GM21360 (cell line): ENCODE data around the gene SORL1-AS1.

Experiments
- ATAC-seq: cut with Tn5 transposase; IDR thresholded peaks from one replicate; pipeline ENCODE4 v1.9.1; 2021; ENCODE audit warnings: mild to moderate bottlenecking, moderate library complexity; ENCODE audit not compliant: unreplicated experiment

Gene SORL1-AS1

DNA sequence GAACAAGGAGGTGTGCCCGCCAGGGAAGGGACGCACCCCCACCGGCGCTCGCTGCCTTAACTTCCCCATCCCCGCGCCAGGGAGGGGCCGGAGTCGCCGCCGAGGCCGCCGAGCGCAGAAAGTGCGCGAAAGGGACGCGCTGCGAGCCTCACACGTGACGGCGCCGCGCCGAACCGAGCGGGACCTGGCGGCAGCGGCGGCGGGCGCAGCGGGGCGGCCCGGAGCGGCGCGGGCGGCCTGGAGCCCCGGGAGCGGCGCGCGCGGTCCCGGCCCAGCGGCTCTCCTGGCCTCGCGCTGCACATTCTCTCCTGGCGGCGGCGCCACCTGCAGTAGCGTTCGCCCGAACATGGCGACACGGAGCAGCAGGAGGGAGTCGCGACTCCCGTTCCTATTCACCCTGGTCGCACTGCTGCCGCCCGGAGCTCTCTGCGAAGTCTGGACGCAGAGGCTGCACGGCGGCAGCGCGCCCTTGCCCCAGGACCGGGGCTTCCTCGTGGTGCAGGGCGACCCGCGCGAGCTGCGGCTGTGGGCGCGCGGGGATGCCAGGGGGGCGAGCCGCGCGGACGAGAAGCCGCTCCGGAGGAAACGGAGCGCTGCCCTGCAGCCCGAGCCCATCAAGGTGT lies 670 bp downstream of the SORL1-AS1 start, which contains the start of gene SORL1:
SORL1 (plus strand) TSS at position 329 of the 623 bp plus-strand sequence; CDS start at position 347, 18 bp downstream.
- ATAC-seq = peak; percentile 52

DNA sequence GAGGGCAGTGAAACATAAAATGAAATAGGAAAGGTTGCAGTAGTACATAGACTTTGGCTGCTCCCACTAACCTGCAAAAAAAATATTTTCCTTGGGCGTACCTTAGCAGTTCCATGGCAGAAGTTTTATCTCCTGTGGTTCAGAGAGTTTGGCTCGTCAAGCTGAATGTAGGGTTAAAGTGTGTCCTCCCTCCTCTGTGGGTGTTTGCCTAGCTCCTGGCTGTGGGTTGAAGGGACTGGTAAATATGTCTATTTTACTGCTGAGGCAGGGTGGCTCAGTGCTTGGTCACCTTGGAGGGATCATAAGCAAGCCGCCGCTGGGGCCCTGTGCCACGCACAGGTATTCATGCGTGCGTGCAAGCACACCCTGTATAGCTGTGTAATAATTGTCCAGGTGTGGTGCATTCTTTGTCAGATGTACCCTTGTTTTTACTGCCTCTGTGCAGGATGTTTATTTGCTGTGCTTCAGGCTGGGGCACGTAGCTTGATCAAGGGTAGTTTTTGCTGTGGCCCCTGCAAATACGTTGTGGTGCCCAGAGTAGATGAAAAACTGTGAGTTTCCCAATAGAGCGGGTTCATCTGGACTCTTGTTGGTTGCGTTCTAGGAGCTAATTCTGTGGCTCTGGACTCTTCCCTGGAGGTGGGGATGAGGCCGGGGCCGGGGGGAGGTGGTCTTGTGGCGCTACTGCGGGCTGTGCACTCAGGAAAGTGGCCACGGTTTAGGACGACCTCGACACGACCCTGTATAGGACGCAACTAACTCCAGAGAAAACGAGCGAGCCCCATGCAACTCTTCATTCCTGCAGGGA lies 1.4 kb downstream of the SORL1-AS1 start:
- no peak for ATAC-seq

DNA sequence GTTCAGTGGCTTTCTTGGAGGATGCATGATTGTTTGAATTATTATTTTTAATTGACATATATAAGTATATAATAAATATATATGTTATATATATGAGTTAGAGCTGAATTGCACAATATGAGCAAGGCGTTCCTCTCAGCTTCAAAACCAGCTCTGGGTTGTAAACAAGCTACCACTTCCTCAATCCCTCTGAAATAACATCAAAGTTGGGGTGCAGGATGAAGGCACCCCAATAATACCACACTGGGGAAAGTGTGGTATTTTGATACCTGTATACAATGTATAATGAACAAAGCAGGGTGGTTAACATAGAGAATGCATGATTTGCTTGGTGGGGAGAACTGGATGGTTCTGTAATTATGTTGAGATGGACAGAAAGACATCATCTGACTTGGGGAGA lies 2.4 kb downstream of the SORL1-AS1 start:
- ATAC-seq = no peak

DNA sequence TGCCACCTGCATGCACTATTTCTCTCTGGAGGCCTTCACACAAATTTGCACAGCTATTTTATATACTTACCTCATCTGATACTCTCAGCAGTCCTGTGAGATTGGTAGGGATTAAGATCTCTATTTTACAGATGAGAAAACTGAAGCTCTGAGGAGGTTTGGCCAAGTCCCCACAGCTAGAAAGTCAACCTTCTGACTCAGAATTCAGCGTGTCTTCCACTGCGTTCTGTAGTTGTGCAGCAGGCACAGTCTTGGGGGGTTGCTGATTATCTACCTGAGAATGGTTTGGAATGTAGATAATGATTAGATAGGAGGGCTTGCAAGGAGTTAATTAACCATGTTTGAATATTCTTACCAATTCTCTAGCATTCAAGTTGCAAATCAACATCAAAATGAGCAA lies 3.1 kb downstream of the SORL1-AS1 start:
- no peak for ATAC-seq

DNA sequence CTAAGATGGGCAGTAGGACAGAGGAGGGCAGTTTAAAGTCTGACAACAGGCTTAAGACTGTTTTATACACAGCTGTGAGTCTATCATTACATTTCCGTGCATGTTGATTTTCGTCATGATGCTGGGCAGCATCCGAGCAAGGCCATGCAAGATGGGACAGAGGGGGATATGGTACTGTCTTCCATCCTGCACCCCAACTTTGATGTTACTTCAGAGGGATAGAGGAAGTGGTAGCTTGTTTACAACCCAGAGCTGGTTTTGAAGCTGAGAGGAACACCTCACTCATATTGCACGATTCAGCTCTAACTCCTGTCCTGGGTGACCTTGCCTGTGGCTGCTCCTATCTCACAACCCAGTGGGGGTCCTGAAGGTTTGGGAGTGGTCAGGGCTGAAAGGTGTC lies 3.6 kb downstream of the SORL1-AS1 start:
- no peak for ATAC-seq

DNA sequence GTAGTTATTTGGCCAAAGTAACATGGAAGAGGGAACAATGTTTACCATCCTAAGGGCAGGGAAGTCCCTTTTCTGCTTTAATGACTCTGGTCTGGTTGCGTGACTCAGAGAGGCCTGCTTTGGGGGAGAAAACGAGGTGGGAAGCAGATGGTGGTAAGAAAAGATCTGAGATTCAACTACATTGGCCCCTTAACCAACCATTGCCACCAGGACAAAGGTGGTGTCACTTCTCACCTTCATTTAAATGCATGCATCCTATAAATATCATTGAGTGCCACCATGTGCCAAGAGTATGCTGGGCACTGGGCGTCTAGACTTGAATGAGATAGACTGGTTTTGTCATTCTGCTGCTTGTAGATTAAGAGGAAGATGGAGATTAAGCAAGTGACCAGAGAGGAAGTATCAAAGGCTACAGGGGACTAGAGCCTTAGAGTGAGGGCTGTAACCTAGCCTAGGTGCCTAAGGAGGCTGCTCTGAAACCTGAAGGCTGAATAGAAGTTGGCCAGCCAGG lies 4.3 kb downstream of the SORL1-AS1 start:
- ATAC-seq = no peak

DNA sequence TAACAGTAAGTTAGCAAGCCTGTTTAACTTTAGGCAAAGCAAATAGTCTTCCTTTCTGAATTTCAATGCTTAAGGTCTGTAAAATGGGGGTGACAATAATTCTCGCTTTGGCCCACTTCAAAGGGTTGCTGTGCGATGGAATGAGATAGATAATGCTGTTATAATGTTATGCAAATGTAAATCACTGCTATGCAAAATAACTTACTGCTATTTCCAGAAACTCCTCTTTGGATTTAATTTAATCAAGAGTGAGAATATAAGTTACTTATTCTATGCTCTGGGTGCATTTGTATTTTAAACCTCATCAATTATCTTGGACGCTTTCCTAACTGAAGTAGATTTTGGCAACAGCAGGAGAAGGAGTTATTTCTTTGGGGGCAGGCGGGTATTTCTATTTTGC lies 4.8 kb downstream of the SORL1-AS1 start:
- no peak for ATAC-seq

DNA sequence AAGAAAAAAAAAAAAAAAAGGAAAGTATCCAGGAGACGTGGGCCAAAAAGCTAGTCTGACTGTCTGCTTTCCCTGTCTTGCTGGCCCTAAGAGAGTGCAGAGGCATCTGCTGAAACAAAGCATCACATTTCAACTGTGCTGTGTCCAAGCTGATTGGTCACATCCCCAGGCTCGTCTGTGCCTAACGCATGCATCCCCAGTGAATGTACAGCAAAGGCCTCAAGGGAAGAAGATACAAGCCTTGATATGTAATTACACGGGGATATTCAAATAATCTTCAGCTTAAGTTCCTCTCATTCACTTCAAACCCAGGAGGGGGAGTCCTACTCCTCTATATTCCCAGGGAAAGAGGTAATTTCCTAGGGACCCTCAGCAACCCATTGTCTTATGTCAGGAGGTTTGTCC lies 6.0 kb downstream of the SORL1-AS1 start:
- no peak for ATAC-seq

DNA sequence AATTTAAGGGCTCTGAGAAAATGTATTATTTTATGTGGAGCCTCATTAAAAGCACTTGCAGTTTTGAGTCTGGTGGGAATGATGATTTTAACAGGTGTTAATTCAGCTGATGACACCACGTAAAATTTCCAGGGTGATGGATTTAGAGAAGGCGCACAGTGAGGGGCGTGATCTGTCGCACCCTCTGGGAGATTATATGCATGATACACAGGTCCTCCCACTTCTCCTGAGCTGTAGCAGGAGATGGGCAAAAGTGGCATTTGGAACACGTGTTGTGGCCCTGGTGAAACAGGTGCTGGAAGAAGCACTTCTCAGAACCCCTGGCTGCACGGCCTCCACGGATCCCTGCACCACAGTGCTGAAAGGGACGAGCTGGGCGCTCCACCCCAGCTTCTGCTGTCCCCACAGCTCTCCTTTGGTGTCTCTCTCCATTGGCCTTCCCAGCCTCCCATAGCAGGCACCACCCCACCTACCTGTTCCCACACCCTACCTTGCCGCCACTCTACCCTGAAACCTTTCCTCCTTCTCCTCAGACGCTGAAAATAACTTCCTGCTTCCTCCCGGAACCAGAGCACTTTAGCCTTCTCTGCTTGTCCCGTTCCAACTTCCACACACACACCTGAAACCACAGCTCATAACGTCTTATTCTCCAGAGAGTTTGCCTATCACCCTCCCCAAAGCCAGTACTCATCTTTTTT lies 7.5 kb downstream of the SORL1-AS1 start:
- ATAC-seq = no peak

DNA sequence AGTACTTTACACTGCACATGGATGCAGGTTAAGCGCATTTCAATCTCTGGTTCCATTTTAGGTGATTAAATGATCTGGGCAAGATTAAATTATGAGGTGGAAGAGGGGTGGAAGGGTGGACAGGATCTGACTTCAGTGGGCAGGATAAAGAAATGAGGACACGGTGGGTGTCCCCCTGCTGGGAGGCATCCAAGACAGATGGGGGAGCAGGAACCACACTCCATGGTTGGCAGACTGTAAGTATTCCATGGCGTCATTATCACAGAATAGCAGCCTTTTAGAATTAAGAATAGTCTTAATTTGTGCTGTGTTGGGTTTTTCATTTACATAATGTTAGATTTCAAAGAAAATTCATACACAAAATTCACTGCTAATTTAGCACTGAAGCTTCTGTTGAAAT lies 8.2 kb downstream of the SORL1-AS1 start:
- ATAC-seq = no peak

DNA sequence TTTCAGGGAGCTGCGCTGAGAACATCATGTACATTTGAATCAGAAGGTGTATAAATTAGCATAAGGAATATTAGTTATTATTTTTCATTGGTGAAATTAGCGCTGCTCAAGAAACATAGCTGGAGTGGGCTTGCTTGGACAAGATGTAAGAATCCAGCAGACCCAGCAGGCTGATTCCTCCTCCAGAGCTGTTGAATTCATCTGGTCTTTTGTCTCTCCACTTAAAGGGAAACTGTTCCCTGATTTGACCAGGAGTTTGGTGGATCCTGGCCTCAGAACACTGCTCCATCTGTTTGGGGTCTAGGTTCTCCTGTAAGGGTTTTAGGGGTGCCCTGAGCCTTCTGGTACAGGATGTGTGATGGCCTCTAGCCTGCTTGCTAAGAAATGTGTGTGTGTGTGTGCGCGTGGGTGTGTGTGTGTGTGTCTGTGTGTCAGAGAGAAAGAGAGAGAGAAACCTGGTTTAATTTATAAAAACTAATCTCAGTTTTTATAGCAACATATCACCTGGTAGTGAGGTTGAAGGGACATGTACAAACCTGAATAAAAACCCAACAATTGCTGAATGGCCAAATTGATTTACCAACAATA lies 9.0 kb downstream of the SORL1-AS1 start:
- ATAC-seq = no peak

DNA sequence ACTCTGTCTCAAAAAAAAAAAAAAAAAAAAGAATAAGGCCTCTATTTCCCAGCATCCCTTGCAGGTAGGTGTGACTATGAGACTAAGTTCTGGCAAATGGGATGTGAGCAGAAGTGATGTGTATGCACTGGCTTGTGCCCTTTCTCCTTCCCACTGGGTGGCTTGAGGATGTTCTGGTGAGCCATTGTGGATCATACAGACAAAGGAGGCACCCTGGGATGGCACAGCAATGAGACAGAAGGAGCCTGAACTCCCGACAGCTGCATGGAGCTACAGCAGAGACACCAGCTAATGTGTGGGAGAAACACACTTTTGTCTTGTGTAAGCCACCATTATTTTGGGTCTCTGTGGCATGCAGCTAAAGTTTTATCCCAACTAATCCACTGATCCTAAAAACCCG lies 11.2 kb downstream of the SORL1-AS1 start:
- no peak for ATAC-seq

DNA sequence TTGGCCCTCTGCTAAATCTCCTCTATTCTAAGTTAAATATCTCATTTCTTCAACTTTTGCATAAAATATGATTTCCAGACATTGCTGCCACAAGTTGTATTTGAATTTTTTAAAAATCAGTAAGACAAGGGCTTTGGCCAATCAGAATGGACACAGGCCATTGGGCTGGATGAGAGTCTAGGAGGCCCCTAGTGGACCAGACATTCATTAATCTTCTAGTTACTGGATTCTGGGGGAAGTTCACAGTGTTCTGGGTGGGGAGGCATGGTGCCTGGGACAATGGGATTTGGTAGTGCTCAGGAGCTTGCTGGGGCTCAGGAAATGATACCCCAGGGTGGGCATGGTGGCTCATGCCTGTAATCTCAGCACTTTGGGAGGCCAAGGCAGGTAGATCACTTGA lies 13.0 kb downstream of the SORL1-AS1 start:
- no peak for ATAC-seq

DNA sequence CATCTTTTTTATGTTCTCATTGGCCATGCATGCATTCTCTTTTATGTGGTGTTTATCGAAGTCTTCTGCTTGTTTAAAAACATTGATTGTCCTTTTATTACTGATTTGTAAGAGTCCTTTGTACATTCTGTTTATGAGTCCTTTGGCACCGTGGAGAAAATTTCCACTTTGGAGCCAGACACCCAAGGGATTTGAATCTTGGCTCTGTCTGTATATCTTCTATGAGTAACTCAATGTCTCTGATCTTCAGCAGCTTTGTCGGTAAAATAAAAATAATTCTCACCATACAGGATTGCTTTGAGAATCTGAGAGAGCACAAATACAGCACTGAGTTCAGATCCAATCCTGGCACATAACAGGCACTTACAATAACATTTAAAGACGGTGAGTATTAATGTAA lies 13.4 kb downstream of the SORL1-AS1 start:
- ATAC-seq = no peak

DNA sequence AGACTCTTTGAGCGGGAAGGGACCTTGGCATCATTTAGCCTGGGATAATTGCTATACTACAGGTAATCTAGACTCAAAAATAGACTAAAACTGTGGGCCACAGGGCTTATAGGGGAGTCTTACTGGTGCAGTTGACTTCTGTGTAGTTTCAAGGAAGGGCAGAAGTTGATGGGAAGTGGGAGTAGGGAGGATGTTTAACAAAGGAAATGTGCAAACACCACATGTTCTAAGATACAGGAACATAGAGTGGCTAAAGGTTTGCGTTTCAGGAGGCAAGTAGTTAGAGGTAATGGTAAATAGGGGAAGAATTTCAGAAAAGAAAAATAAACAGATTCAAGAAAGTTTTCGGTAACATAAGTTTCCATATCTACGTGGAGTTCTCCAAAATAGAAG lies 15.1 kb downstream of the SORL1-AS1 start:
- no peak for ATAC-seq

DNA sequence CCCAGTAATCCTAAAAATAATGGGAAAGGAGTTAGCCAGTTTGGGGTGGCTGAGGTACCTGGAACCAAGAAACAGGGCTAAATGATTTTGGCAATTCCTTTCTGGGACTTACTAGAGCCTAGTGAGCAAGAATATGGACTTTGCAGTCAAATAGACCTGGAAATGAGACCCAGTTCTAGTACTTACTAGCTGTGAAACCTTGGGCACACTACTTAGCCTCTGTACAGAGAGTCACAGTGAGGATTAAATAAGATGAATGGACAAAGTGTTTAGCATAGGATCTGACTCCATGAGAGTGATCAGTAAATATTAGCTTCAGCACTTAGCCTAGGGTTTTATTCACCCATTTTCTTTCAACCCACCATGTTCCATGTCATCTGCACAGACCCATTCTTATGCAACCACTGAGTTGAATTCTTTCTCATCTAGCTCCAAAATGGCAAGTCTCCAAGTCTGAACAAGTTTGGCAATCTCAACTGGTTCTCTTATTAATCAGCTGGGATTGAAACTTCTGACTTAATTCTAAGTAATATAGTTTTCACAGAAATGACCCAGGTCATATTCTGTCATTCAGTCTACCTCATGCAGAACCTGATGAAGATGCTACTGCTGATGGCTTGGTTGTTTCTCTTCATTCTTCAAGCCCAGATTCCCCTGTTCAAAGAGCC lies 15.6 kb downstream of the SORL1-AS1 start:
- no peak for ATAC-seq

DNA sequence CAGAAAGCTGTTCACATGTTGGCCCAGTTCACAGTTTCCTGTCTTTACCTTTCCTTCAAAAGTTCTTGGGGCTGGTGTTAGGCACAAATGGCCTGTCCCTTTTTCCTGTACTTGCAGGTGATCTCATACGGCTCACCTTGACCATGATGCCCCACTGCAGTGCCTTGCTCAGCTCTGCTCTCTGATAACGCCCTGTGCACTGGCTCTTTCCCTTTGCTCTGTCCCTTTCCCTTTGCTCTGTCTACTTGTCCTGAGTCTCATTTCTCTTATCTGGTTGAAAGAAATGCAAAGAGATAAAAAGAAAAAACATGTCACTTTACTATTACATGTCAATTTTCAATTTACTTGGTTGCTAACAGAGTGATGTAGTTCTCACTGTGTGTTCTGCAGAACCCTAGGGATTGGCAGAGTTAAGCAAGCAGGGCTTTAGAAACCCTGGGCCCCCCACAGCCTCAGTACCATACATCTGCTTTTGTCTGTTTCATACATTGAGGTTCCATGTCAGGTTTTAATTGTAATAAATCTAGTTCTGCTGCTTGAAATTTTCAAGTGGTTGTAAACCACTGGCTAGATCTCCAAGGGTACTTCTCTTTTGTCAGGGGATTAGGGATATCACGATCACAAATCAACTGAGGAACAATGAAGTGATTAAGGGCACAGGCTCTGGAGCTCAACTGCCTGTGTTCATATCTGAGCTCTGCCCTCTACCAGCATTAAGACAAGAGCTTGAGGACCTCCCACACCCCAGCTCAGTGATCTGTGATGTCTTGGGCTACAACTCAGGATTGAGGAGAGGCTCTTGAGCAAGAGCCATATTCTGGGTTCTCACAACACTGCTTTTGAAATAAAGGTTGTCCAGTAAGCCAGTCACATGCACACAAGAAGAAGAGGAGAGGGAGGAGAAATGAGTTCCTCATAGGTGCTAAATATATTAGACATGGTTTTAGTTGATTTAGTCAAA lies 16.9 kb downstream of the SORL1-AS1 start:
- ATAC-seq = no peak

DNA sequence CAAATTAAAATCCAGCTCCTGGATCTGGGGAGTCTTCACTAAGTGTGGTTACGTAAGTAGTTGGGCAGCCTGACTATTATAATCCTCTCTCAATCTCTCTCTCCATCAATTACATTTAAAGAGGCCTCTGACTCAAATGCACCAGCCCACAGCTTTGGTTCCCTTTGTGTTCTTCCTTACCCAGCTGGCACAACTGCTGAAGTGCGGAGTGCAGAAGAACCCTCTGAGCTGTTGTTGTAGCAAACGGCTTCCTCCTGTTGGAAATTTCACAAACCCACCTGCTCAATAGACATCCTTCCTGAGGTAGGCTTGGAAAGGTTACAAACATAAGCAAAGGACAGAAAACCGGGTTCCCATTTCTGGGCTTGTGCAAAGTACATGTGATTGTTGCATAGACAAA lies 17.6 kb downstream of the SORL1-AS1 start:
- ATAC-seq = no peak

DNA sequence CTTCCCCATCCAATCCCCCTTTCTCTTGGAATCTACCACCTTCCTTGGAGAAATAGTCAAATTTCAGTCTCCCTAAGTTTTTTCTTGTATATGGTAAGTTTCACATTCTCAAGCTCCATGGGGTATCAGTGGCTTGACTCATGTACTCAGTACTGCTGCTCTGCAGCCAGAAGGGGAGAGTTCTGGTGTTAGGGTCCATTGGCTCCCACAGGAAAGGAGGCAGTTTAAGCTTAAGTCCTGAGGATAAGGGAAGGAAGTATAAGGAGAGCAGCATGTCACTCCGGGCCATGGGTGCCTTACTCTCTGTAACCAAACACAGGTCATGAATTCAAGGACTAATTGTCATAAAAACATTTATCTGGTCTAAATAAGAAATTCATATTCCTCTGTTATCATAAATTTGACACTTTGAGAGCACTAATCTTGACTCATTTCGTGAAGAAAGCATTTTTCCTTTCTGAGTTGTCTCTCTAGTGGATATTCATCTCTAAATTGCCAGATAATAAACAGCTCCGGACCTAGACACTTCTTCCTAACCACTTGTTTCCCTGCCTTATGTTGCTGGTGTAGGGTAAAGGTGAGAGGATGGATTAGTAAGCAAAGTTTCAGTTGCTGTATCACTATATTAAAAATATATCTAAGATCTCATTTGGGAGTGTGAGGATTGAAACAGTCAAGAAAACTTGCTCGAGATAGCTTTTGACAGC lies 20.8 kb downstream of the SORL1-AS1 start:
- ATAC-seq = no peak
